Measurements from ENCODE around the gene NOMO2.
"Not testable (repeated sequence)": the region's sequence is repeated elsewhere in the genome, so short reads cannot be mapped to it uniquely, and the experiment has no call there.

- TF ChIP-seq CTCF, POLR2A, POLR2AphosphoS5 (IDR thresholded peaks at IDR 0.05): not testable (repeated sequence)
These were observed 14.0 kb upstream of the NOMO2 start for GRCh38 chr16:18575945-18576344.

All from upper lobe of left lung (tissue), 4 donors.